ACC112 (cell line): ENCODE results near the gene MED8.

Source experiments
- H2AFZ ChIP-seq: fragments of 200-600 bp; sonication (generic); one replicate; pipeline ENCODE4 v1.6.0; 2017; ENCODE audit warnings: antibody characterized with exemption, low read length; ENCODE audit not compliant: unreplicated experiment
- H3K27ac ChIP-seq: fragments of 200-600 bp; sonication (generic); 2 replicates; pipeline ENCODE4 v1.5.1; 2014; ENCODE audit warnings: low read depth, mild to moderate bottlenecking, antibody characterized with exemption, low read length, moderate library complexity
- H3K27me3 ChIP-seq: fragments of 200-600 bp; sonication (generic); 2 replicates; pipeline ENCODE4 v1.6.1; 2014; ENCODE audit warnings: mild to moderate bottlenecking, antibody characterized with exemption, low read length, moderate library complexity, mixed read lengths; ENCODE audit not compliant: insufficient read depth
- H3K36me3 ChIP-seq: fragments of 200-600 bp; sonication (generic); 2 replicates; pipeline ENCODE4 v1.6.1; 2016; ENCODE audit warnings: mild to moderate bottlenecking, antibody characterized with exemption, low read length, moderate library complexity, mixed read lengths; ENCODE audit not compliant: insufficient read depth
- H3K4me1 ChIP-seq: fragments of 200-600 bp; sonication (generic); one replicate; pipeline ENCODE4 v1.6.1; 2016; ENCODE audit warnings: low read length, mixed read lengths; ENCODE audit not compliant: insufficient read depth, unreplicated experiment, control insufficient read depth
- H3K4me3 ChIP-seq: fragments of 200-600 bp; sonication (generic); 2 replicates; pipeline ENCODE4 v1.5.1; 2014; ENCODE audit warnings: mild to moderate bottlenecking, low read depth, low read length
- H3K79me2 ChIP-seq: fragments of 200-600 bp; sonication (generic); one replicate; pipeline ENCODE4 v1.6.0; 2016; ENCODE audit warnings: low read length; ENCODE audit not compliant: control insufficient read depth, unreplicated experiment, insufficient read depth

Gene MED8

GRCh38 chr1:43334453-43335205 lies 55.0 kb downstream of the MED8 start:
- H3K79me2 ChIP-seq = no peaks in the 10 kb centered on the region

More at GRCh38 chr1:43334453-43335205, 55.0 kb downstream of the MED8 start:
- H3K36me3 ChIP-seq = no peaks in the 10 kb centered on the region
- H2AFZ ChIP-seq = no peak overlapping the region
- H3K27me3 ChIP-seq = no peaks in the 10 kb centered on the region
- H3K27ac ChIP-seq = no peak overlapping the region
- H3K4me3 ChIP-seq = no peak overlapping the region
- H3K4me1 ChIP-seq = peaks cover 12% of the 10 kb centered on the region
